NCI-H510A (cell line): ENCODE results near the gene PAPSS2.
"Not testable (repeated sequence)": the region's sequence is repeated elsewhere in the genome, so short reads cannot be mapped to it uniquely, and the experiment has no call there.

Experiments
- DNase-seq: peaks from one replicate; lab custom pipeline; 2025; lab: John Stamatoyannopoulos, UW

The PAPSS2 gene

DNA sequence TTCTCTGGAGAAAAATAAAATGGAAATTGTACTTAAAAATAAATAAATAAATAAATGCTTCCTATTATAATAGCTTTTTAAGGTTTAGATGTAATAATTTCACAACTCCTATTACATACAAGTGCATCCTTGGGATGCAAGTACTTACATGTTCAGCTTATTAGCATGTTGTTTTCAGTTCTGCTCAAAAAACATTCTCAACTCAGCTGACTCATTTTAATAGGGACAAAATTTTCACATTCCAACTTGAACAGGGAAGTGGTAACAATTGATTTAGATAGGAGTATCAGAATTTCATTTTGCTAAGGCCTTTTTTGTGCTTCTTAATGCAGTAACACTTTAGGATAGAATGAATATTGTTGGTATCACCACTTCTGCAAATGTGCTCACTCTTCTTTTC is 16.7 kb upstream of the PAPSS2 start:
- DNase-seq: no peak

DNA sequence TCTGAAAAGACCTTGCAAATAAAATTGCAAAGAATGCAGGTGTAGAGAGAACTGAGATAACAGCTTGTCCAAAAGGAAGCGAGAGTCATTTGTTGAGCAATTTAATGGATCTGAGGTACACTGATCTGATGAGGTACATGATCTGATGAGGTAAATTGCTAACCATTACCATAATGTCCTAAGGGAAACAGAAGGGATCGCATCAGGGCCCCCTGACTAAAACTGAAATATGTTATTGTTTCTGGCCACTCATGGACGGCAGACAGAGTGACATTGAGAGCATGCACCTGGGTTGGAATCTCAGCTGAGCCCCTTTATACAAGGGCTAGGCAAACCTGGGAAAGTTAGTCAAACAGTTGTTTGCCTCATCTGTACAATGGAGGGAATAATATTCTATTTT is 15.8 kb upstream of the PAPSS2 start:
- no peak for DNase-seq

DNA sequence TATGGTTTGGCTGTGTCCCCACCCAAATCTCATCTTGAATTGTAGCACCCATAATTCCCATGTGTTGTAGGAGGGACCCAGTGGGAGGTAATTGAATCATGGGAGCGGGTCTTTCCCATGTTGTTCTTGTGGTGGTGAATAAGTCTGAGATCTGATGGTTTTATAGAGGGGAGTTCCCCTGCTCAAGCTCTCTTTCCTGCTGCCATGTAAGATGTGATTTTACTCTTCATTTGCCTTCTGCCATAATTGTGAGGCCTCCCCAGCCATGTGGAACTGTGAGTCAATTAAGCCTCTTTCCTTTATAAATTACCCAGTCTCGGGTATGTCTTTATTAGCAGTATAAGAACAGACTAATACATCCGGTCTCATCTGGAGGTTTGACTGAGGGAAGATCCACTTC is 15.2 kb upstream of the PAPSS2 start:
- not testable (repeated sequence) for DNase-seq

DNA sequence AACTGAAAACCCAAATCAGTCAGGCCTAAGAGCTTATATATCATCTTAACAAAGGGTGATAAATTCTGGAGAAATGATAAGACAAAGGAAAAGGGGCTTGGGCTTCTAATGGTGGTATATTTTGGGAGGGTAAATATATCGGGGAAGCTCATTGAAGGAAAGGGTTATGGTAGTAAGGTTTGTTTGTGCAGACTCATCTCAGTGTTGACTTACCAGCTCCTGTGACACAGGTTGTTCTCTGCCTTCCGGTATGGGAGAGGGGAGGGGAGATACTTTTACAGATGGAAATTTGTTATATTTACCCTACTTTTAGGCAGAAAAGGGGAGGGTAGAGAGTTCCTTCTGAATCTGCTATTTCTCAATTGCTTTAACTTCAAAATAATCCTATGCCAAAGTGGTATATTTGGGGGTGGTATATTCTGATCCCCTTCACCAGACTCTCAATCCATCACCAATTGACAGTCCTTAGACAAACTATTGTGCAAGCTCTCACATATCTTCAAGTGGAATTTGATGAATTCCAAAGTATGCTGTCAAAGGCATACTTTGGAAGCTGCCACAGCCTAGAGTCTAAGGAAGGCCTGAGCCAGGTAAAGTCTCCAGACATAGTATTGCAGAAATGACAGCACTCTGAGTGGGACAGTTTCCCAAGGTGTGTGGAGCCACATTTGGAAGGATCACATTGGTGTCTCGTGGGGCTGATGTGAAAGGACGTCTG is 13.3 kb upstream of the PAPSS2 start:
- DNase-seq: no peak

DNA sequence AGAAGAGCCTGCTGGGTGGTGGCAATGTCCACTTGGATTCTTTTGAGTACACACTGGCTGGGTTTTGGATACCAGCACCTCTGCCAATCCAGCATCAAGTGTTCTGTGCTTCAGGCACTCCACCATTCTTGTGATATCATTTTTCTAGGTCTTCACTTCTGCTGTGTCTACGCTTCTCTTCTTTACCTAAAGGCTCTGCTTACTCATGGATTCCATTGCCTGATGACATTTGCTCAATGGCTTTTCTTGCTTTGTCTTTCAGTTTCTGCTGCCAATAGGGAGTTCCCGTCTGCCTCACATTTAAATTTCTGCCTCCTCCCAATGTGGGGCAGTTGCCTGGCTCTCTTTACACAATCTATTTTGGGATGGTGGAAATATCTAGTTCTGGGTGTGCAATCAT is 12.7 kb upstream of the PAPSS2 start:
- DNase-seq: no peak

DNA sequence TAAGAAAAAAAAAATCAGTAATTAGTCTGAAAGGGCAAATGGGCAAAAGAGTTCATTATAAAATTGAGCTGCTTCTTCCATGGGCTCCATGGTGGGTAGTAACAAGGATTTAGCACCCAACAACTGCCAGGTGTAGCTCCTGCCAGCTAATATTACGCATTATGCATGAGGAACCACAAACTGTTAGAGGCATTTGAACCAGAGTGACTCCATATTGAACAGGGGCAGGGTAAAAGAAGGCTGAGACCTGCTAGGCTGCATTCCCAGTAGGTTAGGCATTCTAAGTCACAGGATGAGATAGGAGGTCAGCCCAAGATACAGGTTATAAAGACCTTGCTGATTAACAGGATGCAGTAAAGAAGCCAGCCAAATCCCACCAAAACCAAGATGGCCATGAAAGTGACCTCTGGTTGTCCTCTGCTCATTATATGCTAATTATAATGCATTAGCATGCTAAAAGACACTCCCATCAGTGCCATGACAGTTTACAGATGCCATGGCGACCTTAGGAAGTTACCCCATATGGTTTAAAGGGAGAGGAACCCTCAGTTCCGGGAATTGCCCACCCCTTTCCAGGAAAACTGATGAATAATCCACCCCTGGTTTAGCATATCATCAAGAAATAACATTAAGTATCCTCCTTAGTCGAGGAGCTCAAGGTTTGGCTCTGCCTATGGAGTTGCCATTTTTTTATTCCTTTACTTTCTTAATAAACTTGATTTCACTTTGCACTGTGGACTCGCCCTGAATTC is 8.7 kb upstream of the PAPSS2 start:
- DNase-seq: no peak

DNA sequence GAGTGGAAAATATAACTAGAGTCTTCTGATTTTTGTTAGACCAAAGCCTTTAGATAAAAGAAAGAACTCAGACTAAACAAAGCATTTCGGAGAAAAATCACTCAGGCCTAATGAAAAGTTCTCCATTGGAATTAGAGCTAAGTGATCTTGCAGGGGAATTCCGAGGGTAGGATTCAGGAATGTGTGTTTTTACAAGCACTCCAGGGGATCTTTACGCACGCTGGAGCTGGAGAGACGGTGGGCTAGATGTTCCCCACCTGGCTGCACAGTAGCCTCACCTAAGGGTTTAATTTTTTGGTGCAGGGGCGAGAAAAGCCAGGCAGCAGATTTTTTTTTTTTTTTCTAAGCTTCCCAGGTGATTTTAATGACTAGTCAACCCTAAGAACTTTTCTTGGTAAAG is 7.9 kb upstream of the PAPSS2 start:
- DNase-seq: no peak

DNA sequence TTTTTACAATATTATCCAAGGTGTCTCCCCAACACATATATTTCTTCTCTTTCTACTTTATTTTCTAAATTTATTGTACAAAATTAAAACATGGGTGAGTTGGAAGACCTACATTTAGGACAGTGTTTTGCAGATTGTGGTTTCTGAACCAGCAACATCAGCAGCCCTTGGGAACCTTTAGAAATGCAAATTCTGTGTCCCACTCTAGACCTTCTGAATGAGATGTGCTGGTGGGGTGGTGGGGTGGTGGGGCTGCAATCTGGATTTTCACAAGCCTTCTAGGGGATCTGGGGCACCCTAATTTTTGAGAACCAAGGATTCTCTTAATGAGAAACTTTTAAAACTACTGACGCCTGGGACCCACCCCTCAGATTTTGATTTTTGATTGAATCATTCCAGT is 7.4 kb upstream of the PAPSS2 start:
- DNase-seq: no peak

DNA sequence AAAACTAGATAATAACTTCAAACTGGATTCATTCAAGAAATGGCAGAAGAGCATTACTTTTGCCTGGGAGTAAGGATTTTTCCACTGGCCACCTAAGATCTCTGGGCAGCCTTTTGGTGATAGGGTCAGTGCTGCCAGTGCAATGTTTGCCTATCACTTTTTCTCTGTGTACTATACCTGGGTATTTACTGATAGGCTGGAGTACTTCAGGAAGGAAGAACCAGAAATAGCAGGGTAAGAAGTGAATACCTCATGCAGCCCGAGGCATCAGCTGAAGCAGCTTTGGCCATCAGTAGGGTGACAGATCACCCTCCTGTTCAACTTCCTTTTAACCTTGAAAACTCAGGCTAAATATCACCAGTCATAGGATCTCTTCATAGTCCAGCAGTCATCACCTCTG is 5.5 kb upstream of the PAPSS2 start:
- DNase-seq: no peak

DNA sequence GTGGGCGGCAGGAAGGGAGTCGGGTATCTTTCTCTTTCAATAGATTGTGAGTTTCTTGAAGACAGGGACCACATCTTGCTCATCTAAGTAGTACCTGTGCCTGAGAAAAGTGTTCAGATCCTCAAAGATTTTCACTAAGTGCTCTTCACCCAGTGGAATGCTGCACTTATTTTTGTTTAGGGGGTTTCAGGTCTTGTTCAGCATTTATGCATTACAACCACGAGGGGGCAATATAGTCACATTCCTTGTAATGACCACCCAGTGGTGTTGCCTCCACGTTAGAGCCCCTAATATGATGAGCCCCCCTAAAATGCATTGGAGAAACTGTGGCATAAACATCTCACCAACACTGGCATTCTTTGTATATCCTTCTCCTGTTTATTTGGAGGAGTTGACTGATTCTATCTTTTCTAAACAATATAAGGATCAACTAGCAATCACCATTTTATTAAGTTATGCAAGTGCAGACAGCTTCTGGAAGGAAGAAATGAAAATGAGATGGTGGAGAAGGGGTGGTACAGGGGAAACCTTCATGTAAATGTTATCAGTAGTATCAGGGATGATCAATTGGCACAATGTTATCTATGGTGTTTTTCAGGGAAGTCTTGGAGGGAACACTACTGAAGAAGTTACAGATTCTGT is 3.1 kb upstream of the PAPSS2 start:
- no peak for DNase-seq

DNA sequence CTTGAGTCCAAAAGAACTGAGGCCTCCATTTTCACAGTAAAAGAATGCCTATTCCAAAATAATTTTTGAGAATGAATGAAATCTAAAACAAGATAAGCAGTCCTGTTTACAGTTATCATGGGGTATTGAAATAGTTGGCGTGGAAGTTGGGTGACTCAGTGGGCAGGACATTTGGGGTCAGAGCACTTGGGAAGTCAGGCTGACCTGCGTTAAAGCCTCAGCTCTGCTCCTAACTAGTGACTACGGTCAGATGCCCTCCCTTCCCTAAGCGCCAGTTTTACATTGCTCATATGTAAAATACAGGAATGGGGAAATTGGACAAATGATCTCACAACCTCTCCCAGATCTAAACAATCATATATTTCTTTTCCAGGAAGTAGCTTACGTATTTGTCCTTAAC is 2.3 kb upstream of the PAPSS2 start:
- DNase-seq: no peak

DNA sequence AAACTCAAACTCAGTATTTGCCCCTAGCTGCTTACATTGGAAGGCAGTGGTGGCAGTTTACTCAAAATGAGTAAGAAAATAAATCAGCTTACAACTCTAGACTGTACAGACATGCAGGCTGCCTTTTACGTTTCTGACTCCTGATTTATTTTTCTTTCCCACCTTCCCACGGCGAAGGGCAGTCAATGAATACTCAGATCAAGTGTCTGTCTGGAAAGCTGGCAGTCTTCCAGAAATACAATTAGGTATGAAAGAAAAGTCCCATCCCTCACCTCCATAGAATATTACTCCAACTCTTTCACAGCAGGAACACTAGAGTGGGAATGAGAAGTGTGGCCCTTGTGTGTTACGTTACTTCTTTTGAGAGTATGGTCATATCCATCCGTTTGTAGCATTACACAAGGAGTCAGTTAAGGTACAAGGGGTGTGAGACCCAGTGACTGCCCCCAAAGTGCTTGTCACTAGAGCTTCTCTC is 1.3 kb upstream of the PAPSS2 start:
- DNase-seq: peak; percentile 21

DNA sequence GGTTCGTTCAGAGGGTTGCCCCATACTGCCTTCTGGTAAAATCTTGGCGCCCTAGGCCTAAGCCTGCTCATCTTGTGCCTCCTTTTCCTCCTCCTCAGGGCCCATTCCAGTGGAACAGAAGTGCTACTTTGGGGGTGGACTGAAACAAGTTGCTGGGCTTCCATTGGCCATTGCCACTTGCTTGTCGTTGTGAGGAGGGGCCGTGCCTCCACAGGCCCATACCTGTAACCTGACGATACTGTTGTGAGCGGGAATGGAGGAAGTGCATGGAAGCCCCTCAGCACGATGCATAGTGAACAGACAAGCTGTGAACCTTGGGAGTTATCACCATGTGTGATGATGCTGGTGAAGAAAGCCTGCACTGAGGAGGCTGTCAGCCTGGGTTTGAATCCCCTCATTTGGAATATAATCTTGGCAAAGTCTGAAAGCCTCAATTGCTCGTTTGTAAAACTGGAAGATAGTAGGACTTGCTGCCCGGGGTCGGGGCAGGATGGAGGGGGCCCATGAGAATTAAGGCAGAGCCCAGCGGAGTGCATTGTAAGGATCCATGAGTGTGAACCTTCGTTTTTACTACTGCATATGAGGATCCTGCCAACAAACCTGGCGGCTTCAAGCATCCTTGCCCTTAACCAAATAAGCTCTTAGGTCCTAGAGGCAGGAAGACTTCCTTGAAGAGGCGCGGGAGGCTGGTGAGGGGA is 671 bp upstream of the PAPSS2 start:
- no peak for DNase-seq

DNA sequence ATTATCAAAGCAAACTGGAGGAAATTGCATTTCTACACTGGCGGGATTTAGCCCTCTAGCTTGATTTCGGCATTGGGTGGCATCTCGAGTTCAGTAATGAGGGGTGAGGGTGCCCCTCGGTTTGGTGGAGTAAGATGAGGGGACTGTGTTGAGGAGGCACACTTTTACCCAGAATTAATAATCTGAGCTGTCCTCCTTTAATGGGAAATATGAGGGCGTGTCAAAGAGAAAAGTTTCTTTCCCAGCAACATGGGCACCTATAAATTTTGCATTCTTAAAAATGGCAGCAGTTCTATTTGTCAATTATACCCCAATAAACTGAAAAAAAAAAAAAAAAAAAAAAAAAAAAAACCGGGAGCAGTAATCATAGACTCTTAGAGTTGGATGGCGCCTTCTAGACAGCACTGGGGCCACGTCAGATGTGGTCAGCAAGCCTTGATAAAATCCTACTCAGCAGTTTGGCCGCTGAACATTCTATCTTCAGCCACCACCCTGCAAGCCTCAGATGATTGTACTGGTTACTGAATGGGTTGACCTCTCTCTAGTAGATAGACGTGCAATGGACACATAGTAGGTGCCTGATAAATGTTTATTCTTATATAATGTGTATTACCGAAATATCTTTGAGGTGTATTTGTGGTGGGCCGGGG is 931 bp downstream of the PAPSS2 start:
- DNase-seq: no peak

DNA sequence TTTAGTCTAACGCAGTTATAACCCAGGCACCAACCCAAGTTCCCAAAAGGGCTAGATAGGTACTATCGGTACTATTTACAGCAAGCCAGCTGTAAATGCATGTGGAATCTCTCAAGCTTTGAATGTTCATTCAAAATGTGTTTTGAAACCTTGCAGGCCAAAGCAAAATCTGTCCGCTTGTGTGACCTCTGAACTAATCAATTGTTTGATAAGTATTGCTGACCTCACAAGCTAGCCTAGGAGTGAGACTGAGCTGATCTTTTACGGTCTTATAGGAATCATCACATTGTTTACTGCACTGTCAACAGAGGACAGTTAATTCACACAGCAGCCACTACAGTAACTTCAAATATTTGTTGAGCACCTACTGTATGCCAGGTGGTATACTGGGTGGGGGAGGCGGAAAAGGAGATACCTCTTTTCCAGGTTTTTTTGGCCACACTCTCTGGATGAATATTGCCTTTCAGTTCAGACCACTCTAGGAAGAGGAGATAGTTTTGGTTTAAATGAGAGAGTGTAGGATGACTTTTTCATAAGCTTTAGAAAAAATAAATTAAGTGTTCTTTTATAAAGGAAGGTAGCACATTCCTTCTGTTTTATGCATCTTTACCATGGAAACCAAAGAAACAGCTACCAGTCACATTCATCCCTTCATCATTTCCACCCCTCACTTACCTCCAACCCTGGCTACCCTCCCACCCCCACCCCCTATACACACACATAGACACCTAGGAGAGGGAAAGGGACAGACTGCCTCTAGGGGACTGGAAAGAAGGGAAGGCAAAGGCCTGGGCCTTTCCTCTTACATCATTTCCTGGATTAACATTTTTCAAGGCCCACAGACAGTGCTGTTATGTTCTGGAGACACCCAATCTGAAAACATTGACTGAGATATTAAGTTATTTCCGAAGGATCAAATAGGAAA is 2.4 kb downstream of the PAPSS2 start:
- no peak for DNase-seq

DNA sequence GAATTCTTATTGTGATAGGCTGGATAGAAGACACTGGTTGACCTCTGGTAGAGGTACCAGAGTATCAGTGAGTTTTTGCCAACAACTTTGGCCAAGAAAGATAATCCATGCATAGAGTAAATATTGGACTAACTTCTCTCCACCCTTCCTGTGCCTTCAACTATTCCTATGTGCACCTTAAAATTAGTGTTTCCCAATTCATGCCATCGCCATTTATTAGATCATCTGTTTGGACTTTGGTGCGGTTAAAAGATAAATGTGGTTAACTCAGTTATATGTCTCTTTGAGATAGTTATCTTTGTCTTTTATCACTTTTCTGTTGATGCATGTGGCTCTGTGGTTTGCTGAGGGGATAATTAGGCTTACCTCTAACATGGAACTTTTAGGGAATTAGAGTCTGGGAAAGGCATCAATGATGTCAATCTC is 4.6 kb downstream of the PAPSS2 start:
- no peak for DNase-seq

DNA sequence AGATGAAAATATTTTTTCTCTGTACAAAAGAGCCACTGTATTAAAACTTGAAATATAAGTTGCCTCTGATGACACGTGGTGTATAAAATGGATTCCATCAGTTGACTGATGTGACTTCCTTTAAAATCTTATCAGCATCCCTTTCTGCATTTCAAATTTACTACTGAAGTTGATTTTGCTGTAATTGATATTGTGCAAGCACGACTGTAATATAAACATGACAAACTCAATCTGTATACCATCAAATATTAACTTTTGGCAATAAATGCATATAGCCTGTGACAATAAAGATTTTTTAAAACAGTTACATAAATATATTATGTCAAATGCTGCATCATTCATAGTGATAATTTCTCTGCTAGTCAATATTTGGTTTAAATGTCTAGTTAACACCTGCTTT is 7.8 kb downstream of the PAPSS2 start:
- no peak for DNase-seq

DNA sequence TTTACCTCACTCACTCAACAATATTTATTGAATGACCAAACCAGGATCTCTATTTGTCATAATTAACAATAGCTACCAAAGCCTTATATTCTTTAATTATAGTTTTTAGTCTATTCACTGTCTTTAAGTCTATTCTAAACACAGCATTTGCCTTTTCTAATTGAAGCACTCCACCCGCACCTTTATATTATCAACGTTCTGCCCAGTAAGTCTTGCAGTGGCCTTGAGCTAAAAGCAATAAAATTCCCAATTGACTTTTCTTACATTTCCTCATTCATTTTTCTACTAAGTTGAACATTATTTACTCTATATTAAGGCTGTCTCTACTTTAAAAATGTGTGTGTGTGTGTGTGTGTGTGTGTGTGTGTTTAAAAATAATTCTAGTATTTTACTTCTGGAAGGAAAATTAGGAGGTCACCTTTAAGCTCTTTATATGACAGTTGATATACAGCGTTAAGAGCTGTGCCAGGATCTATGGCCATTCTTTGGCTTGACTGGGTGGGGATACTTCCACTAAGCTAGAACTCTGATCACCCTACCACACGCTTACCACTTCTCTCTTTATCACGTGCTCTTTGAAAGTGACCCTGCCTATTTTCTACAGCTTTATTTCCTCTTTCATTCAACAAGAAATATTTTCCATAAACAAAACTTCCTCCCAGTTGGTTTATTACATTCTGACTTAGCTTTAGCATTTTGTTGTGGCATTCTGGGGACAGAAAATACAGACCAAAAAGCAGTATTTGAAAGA is 8.8 kb downstream of the PAPSS2 start:
- no peak for DNase-seq

DNA sequence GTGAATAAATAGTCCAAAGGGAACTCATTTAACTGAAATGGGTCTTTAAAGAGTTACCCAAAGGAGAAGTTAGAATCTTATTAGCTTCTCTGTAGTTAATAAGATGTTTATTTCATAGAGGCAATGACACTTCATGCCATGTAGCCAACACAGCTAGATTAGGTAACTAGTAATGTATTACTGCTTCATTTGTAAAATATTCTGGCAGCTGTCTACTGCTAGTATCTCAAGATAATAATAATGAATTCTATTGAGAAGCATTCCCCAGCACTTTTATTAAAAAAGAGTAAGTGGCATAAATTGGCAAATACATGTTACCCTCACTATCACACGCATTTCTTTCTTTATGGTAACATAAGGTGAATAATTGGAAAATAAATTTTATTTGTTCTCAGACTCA is 10.1 kb downstream of the PAPSS2 start:
- no peak for DNase-seq

DNA sequence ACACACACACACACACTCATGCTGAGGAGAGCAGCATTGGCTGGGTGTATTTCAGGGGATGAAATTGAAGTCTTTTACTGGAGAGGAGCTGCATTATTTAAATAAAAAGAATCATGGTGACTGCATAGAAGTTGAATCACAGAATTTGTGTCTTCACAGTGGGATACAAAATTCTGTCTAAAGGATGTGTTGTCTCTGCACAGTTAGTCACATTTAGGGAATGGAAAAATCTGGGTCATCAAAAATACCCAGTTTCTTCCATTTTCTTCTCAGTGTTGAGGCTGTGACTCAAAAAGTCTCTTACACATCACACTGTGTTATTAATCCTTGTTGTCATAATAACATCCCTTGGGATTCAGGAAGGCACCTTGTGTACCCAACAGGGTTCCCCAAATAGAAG is 10.9 kb downstream of the PAPSS2 start:
- no peak for DNase-seq
